Activated naive CD8-positive, alpha-beta T cell (primary cell): Measurements from ENCODE around the gene AMPD3.
A peak's percentile ranks its signal among the peaks of the same experiment; 100 is the strongest.

Experiments used
- H3K27ac Mint-ChIP-seq: one replicate; pipeline ENCODE4 v1.8.0; 2021; ENCODE audit warnings: mixed read lengths
- H3K27me3 Mint-ChIP-seq: one replicate; pipeline ENCODE4 v1.8.0; 2021; ENCODE audit warnings: mixed read lengths
- H3K36me3 Mint-ChIP-seq: one replicate; pipeline ENCODE4 v1.8.0; 2021; ENCODE audit warnings: mixed read lengths
- H3K4me1 Mint-ChIP-seq: one replicate; pipeline ENCODE4 v1.8.0; 2021; ENCODE audit warnings: low read depth, mixed read lengths
- H3K4me3 Mint-ChIP-seq: one replicate; pipeline ENCODE4 v1.8.0; 2021; ENCODE audit warnings: mild to moderate bottlenecking, mixed read lengths
- H3K9me3 Mint-ChIP-seq: one replicate; pipeline ENCODE4 v1.8.0; 2021; ENCODE audit warnings: low read depth, mixed read lengths

AMPD3 gene

GRCh38 chr11:10485646-10486045 lies 30.6 kb downstream of the AMPD3 start:
- H3K27ac Mint-ChIP-seq = no peak overlapping the region
- H3K4me3 Mint-ChIP-seq = no peak overlapping the region
- H3K4me1 Mint-ChIP-seq = peaks cover 13% of the 10 kb centered on the region
- H3K9me3 Mint-ChIP-seq = no peaks in the 10 kb centered on the region
- H3K36me3 Mint-ChIP-seq = peaks cover 7% of the 10 kb centered on the region
- H3K27me3 Mint-ChIP-seq = no peaks in the 10 kb centered on the region

GRCh38 chr11:10486161-10486840 lies 31.2 kb downstream of the AMPD3 start:
- no peak overlapping the region for H3K27ac Mint-ChIP-seq
- no peaks in the 10 kb centered on the region for H3K9me3 Mint-ChIP-seq
- no peak overlapping the region for H3K4me3 Mint-ChIP-seq
- H3K36me3 Mint-ChIP-seq = peaks cover 7% of the 10 kb centered on the region
- peaks cover 13% of the 10 kb centered on the region for H3K4me1 Mint-ChIP-seq
- H3K27me3 Mint-ChIP-seq = no peaks in the 10 kb centered on the region

- Mint-ChIP-seq H3K36me3 (peaks cover 7% of the 10 kb centered on the region), H3K4me1 (peaks cover 13% of the 10 kb centered on the region)
Measured at GRCh38 chr11:10487002-10487647, 32.1 kb downstream of the AMPD3 start.

GRCh38 chr11:10488121-10488933 lies 33.3 kb downstream of the AMPD3 start:
- Mint-ChIP-seq H3K9me3 (no peaks in the 10 kb centered on the region), H3K4me3 (no peak overlapping the region), H3K27me3 (no peaks in the 10 kb centered on the region), H3K36me3 (peaks cover 8% of the 10 kb centered on the region), H3K4me1 (peaks cover 13% of the 10 kb centered on the region), H3K27ac (peak overlapping the region; percentile 16)

More at GRCh38 chr11:10487002-10487647, 32.1 kb downstream of the AMPD3 start:
- no peaks in the 10 kb centered on the region for H3K27me3 Mint-ChIP-seq
- no peak overlapping the region for H3K27ac Mint-ChIP-seq
- no peaks in the 10 kb centered on the region for H3K9me3 Mint-ChIP-seq
- no peak overlapping the region for H3K4me3 Mint-ChIP-seq

- Mint-ChIP-seq H3K4me1 (peaks cover 13% of the 10 kb centered on the region), H3K36me3 (peaks cover 10% of the 10 kb centered on the region), H3K27me3 (no peaks in the 10 kb centered on the region), H3K9me3 (no peaks in the 10 kb centered on the region), H3K4me3 (no peak overlapping the region), H3K27ac (peak overlapping the region; percentile 78)
Measured at GRCh38 chr11:10488934-10489691, 34.0 kb downstream of the AMPD3 start.

- Mint-ChIP-seq H3K9me3 (no peaks in the 10 kb centered on the region), H3K27ac (peak overlapping the region; percentile 78), H3K27me3 (no peaks in the 10 kb centered on the region), H3K36me3 (peaks cover 12% of the 10 kb centered on the region), H3K4me3 (no peak overlapping the region), H3K4me1 (peaks cover 13% of the 10 kb centered on the region)
Measured at GRCh38 chr11:10490032-10490397, 35.0 kb downstream of the AMPD3 start.

GRCh38 chr11:10490398-10491241 lies 35.6 kb downstream of the AMPD3 start:
- Mint-ChIP-seq H3K27ac (no peak overlapping the region), H3K9me3 (no peaks in the 10 kb centered on the region), H3K4me1 (peaks cover 13% of the 10 kb centered on the region), H3K4me3 (no peak overlapping the region), H3K27me3 (no peaks in the 10 kb centered on the region), H3K36me3 (peaks cover 12% of the 10 kb centered on the region)

GRCh38 chr11:10492084-10492483 lies 37.0 kb downstream of the AMPD3 start:
- Mint-ChIP-seq H3K27me3 (no peaks in the 10 kb centered on the region), H3K27ac (no peak overlapping the region), H3K9me3 (no peaks in the 10 kb centered on the region), H3K4me1 (peaks cover 13% of the 10 kb centered on the region), H3K4me3 (no peak overlapping the region), H3K36me3 (peaks cover 12% of the 10 kb centered on the region)

- H3K4me1 Mint-ChIP-seq = peaks cover 10% of the 10 kb centered on the region
- H3K27me3 Mint-ChIP-seq = no peaks in the 10 kb centered on the region
- no peaks in the 10 kb centered on the region for H3K9me3 Mint-ChIP-seq
- H3K27ac Mint-ChIP-seq = no peak overlapping the region
- H3K36me3 Mint-ChIP-seq = peaks cover 13% of the 10 kb centered on the region
- no peak overlapping the region for H3K4me3 Mint-ChIP-seq
Measured at GRCh38 chr11:10493041-10493663, 38.1 kb downstream of the AMPD3 start.

GRCh38 chr11:10494636-10495463 lies 39.8 kb downstream of the AMPD3 start:
- H3K36me3 Mint-ChIP-seq = peaks cover 14% of the 10 kb centered on the region

GRCh38 chr11:10495464-10495786 lies 40.4 kb downstream of the AMPD3 start:
- no peaks in the 10 kb centered on the region for H3K9me3 Mint-ChIP-seq
- no peak overlapping the region for H3K4me3 Mint-ChIP-seq
- H3K4me1 Mint-ChIP-seq = no peaks in the 10 kb centered on the region
- no peaks in the 10 kb centered on the region for H3K27me3 Mint-ChIP-seq
- no peak overlapping the region for H3K27ac Mint-ChIP-seq
- H3K36me3 Mint-ChIP-seq = peaks cover 11% of the 10 kb centered on the region

More at GRCh38 chr11:10494636-10495463, 39.8 kb downstream of the AMPD3 start:
- Mint-ChIP-seq H3K4me3 (no peak overlapping the region), H3K9me3 (no peaks in the 10 kb centered on the region), H3K27ac (no peak overlapping the region), H3K27me3 (no peaks in the 10 kb centered on the region), H3K4me1 (peaks cover 3% of the 10 kb centered on the region)

- peaks cover 13% of the 10 kb centered on the region for H3K36me3 Mint-ChIP-seq
- no peak overlapping the region for H3K4me3 Mint-ChIP-seq
- no peaks in the 10 kb centered on the region for H3K9me3 Mint-ChIP-seq
- H3K4me1 Mint-ChIP-seq = no peaks in the 10 kb centered on the region
- H3K27me3 Mint-ChIP-seq = no peaks in the 10 kb centered on the region
- no peak overlapping the region for H3K27ac Mint-ChIP-seq
Measured at GRCh38 chr11:10496296-10496936, 41.4 kb downstream of the AMPD3 start.
